CD4-positive, alpha-beta T cell treated with Interleukin-6 at 100 ng/mL for 8 hours (primary cell): ENCODE results near the gene HSD17B12.

Experiments used
- DNase-seq: peaks from one replicate; pipeline ENCODE4 v3.0.0-alpha.2; 2020; ENCODE audit warnings: mixed read lengths, low spot score

Gene HSD17B12

GRCh38 chr11:43688394-43688793, 7.9 kb downstream of the HSD17B12 start:
- no peak for DNase-seq

GRCh38 chr11:43689167-43689566, 8.6 kb downstream of the HSD17B12 start:
- DNase-seq = no peak

DNA sequence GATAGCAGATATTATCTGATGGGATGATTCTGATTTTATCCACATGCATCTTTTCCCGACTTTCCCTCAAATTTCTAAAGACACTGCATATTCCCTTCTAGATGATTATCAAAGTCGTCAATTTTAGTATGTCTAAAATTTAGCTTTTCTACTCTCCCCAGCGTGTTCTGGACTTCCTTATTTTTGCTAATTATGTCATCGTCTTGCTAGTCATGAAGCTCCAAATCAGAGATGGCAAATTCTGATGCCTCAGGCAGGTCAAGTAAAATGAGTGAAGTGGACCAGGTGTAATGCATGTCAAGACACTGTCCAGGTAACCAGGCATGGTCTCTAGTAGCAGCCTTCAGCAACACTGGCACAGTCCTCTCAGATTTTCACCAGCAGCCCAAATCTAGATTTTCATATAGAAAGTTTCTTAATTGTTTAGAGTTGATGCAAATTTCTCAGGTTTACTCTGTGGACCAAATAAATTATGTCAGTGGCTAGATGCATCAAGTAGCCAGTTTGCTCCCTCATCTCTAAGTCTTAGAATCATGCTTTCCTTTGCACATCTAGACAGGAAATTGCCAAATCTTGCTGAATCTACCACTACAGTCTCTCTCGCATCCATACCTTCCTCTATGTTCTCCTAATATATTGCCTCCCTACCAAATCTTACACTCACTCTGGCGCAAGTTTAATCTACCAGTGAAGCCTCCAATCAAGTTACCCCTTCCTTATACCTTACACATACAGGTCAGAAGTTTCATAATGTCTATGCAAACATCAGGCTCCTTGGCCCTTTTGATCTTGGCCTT, 10.6 kb downstream of the HSD17B12 start:
- no peak for DNase-seq

DNA sequence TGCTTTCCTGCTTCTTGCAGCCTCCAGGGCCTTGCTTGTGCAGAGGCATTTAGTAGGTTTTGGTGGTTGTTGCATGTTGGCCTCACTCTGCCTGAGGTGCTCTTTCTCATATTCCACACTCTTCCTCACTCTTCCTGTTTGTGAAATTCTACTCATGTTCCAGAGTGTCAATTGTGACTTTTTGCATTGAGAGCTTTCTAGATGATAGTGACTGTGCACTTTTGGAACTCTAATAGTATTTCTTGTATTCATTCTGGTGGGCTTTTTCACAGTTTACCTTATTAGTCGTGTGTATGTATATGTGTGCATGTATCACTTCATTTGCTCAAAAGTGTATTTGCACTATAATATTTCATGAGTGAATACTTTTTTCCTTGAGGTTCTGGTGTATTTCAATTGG, 11.3 kb downstream of the HSD17B12 start:
- no peak for DNase-seq

DNA sequence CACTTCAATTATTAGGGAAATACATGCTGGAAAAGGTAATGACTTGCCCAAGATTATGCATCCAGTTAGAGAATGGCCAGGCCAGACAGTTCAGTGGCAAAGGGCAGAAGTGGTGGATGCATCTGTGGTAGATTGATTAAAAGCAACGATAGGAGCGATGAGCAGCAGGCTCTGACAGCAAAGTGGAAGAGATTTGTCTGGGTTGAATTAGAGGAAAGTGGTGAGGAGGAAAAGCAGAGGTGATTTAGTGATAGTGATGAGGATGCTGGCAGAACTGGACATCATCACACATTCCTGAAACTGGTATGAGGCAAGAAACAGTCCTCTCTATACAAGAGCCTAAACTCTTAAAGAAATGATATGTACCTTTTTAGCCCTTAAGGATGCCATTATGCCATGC, 12.5 kb downstream of the HSD17B12 start:
- DNase-seq = no peak

- no peak for DNase-seq
These were observed 13.2 kb downstream of the HSD17B12 start for GRCh38 chr11:43693731-43694130.

DNA sequence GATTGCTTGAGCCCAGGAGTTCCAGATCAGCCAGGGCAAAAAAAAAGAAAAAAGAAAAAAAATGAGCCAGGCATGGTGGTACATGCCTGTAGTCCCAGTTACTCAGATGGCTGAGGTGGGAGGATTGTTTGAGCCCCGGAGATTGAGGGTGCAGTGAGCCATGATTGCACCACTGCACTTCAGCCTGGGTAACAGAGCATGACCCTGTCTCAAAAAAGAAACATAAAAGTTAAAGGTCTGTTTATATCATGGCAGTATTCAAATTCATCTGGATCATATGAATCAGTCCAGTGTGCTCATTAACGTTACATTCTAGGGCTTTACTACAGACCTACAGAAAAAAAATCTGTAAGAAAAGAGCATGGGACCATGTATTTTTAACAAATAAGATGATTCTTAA, 13.9 kb downstream of the HSD17B12 start:
- no peak for DNase-seq

GRCh38 chr11:43697679-43698078, 17.1 kb downstream of the HSD17B12 start:
- DNase-seq = no peak

GRCh38 chr11:43699870-43700269, 19.3 kb downstream of the HSD17B12 start:
- DNase-seq = no peak

- no peak for DNase-seq
These were observed 26.1 kb downstream of the HSD17B12 start for GRCh38 chr11:43706631-43707030.

DNA sequence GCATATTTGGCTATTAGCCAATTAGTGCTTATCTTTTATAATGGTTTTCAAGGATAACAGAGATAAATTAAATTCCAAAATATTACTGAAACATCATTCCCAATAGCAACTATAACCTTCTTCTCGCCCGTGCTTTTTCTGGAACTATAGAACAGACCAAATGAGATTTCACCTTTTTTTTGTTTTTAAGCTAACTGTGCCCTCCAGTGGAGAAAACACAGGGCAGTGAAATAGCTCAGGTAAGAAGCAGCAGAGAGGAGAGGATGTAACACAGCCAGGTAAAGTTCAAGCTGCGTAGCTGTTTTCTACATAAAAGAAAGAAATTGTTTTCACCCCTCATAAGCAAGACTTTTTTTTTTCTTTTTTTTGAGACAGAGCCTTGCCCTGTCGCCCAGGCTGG, 28.2 kb downstream of the HSD17B12 start:
- DNase-seq = no peak

DNA sequence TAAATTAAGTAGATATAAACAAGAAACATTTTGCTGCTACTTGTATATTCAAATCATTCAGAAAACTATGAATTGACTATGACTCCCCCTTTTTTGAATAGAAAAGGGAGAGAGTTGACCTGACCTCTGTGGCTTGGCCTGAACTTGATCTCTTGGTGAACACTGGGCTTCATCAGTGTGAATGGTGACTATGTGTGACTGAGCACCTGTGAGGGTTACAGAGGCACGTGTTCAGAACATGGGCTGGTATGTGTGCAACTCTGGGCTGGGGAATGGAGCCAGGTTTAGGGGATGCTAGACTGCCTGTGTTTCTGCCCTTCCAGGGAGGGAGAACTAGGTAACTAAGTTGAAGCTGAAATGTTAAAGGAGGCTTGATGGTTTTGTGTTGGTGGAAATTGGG, 29.2 kb downstream of the HSD17B12 start:
- no peak for DNase-seq

DNA sequence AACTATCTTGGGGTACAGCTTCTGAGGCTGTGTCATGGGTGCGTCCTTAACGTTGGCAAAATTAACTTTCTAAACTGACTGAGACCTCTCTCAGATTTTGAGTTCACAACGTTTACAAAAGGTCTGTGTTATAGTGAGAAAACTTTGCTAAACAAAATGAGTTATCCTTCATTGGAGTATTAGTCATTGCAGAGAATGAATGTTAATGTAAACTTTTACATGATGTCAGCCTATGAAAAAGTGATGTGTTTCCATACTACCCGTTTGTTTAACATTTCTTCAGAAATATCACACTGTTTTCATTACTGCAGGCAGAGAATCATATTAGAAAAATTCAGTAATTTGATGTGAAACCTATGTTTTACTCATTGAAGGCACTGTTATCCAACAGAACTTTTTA, 32.1 kb downstream of the HSD17B12 start:
- DNase-seq = no peak

- no peak for DNase-seq
These were observed 37.8 kb downstream of the HSD17B12 start for GRCh38 chr11:43718373-43718772.

- no peak for DNase-seq
These were observed 43.1 kb downstream of the HSD17B12 start for GRCh38 chr11:43723617-43724016.

DNA sequence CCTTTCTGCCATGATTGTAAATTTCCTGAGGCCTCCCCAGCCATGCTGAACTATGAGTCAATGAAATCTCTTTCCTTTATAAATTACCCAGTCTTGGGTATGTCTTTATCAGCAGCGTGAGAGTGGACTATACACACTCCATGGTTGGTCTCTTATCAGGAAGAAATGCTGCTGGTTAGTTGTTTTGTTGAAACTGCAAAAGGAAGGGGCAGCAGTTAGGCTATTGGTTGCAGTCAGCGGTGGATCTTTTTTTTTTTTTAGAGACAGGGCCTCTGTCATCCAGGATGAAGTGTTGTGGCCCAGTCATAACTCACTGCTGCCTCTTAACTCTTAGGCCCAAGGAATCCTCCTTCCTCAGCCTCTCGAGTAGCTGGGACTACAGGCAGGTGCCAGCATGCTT, 51.7 kb downstream of the HSD17B12 start:
- DNase-seq = no peak

GRCh38 chr11:43734256-43734655, 53.7 kb downstream of the HSD17B12 start:
- DNase-seq = no peak

GRCh38 chr11:43735115-43735514, 54.6 kb downstream of the HSD17B12 start:
- DNase-seq = no peak

DNA sequence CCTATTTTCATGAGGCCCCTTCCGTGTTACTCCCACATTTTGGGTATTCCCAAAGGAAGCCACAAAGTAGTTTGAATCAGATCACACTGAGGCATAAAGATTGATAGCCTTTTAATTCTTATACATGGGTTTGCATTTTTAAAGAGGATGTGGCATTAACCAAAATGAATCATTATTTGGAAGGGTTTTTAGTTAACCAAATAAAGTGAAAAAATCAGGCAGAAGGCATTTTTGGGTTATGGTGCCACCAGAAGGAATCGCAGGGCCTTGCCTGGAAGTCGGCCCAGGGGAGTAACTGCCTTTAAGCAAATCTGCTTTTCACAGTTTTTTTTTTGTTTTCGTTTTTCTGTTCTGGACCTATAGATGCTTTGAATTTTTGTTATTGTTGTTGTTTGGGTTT, 55.4 kb downstream of the HSD17B12 start:
- DNase-seq = no peak

GRCh38 chr11:43736502-43737200, 56.1 kb downstream of the HSD17B12 start:
- DNase-seq = no peak

DNA sequence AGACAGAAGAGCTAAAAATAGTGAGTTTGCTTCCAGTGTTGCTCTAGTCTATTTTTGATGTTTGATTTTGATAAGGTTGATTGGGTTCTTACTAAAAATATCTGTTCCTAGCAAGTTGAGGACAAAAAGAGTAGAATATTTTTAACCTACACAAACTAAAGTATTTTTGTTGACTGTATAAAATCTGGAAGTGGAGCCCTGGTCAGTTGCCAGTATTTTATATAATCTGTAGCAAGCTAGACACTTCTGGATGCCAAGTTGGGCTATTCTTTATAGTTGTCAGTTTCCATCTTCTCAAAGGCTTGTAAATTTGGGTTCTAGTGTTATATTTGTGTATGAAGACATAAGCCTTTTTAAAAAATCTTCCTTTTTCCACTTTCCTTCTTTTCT, 56.7 kb downstream of the HSD17B12 start:
- DNase-seq = no peak

- no peak for DNase-seq
These were observed 58.3 kb downstream of the HSD17B12 start for GRCh38 chr11:43738600-43739409.

DNA sequence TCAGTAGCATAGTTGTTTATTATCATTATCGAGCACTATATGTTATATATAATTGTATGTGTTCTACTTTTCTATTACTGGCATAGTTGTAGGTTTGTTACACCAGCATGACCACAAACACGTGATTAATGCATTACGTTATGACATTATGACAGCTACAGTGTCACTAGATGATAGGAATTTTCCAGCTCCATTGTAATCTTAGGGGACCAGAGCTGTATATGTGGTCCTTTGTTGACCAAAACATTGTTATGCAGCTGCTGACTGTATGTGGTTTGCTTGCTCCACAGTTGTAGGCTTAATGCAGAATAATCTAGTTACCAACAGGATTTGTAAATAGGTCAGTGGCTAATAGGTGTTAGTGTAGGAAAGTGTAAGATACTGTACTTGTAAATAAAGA, 66.1 kb downstream of the HSD17B12 start:
- no peak for DNase-seq
